H1 (cell line): ENCODE data around the gene ARRDC1. TPM values are rescaled to one million over a fixed set of nuclear protein-coding genes. Genes with fewer than 3 reads are reported as not detected.

Experiments used
- CBX8 ChIP-seq: fragments of 300-800, 300-1000 bp; sonication (generic); IDR thresholded peaks from 2 replicates; pipeline ENCODE4 v1.7.1; 2016; ENCODE audit warnings: low read depth, low read length, borderline replicate concordance
- CTCF ChIP-seq, 3 experiments: IDR thresholded peaks; 1 replicate in 2 of 3; 2 replicates in 1 of 3; pipeline versions ENCODE4 v1.5.1 to v1.6.1; 2011; ENCODE audit warnings: low read length in 3 of 3, mild to moderate bottlenecking in 3 of 3, inconsistent platforms in 2 of 3, low read depth in 1 of 3, moderate library complexity in 1 of 3; ENCODE audit not compliant: insufficient read depth in 1 of 3; ENCODE audit errors: control extremely low read depth in 1 of 3
- SAP30 ChIP-seq: fragments of 300-600 bp; sonication (generic); IDR thresholded peaks from 2 replicates; pipeline ENCODE4 v1.7.1; 2012; ENCODE audit warnings: low read length, moderate library complexity, mild to moderate bottlenecking, inconsistent platforms; ENCODE audit not compliant: insufficient read depth, insufficient replicate concordance
- SP2 ChIP-seq: IDR thresholded peaks from 2 replicates; pipeline ENCODE4 v1.6.1; 2012; ENCODE audit warnings: mild to moderate bottlenecking, low read length, inconsistent platforms
- YY1 ChIP-seq: IDR thresholded peaks from 2 replicates; pipeline ENCODE4 v1.6.1; 2011; ENCODE audit warnings: low read depth, mild to moderate bottlenecking, low read length
- polyA plus RNA-seq, 7 experiments: library from polyadenylated mRNA; depleted of rRNA in 3 of 7; stranded (reverse) in 5 of 7; unstranded in 2 of 7; fragments of >200 nt in 5 of 7; fragments of 200-250 nt in 2 of 7; gene quantifications; 1 replicate in 5 of 7; 2 replicates in 1 of 7; 4 replicates in 1 of 7; pipeline versions ENCODE4 v1.2.1 to v1.2.3, GENCODE V29; 2011 to 2013; ENCODE audit warnings: missing spikeins in 2 of 7, mixed read lengths in 2 of 7
- total RNA-seq: library from RNA; stranded (reverse); fragmentation: NEBNext Ultra II Directional; extraction: Animal tissue kit (Norgen Biotek cat#: 25700); gene quantifications from 2 replicates; pipeline ENCODE4 v1.2.1, GENCODE V29; 2021

ARRDC1 gene
- total and polyA plus RNA-seq, 2 of the 8 experiments (the other 6 are each of a cell fraction or from before 2014, with no cell fraction given): 22.0 to 58.4 TPM

- TF ChIP-seq CBX8 (no peak), CTCF (IDR thresholded peaks at IDR 0.05; ENCODE audit: control extremely low read depth in 1 of 3, insufficient read depth in 1 of 3, low read depth in 1 of 3, low read length in 3 of 3) (no peak), SAP30 (no peak), SP2 (no peak), YY1 (no peak)
Observed at GRCh38 chr9:137598943-137599342, 6.5 kb upstream of the ARRDC1 start (continued).
